ENCODE measurements around the gene TMEM86A.

- TF ChIP-seq EZH2 (IDR thresholded peaks at IDR 0.05; ENCODE audit: insufficient read depth, poor library complexity, severe bottlenecking) (no peak), EZH2phosphoT487 (IDR thresholded peaks at IDR 0.05; ENCODE audit: insufficient read depth, low read depth) (no peak)
Measured at GRCh38 chr11:18704045-18704645, 5.6 kb downstream of the TMEM86A start.
